Activated CD8-positive, alpha-beta memory T cell treated with anti-CD3 and anti-CD28 coated beads, Interleukin-2, amount 50 U/mL, for 1 hour (primary cell): ENCODE measurements around the gene NUPR1.
"Not testable (repeated sequence)": the region's sequence is repeated elsewhere in the genome, so short reads cannot be mapped to it uniquely, and the experiment has no call there.

Experiments used
- DNase-seq: peaks from one replicate; pipeline ENCODE4 v3.0.0-alpha.2; 2020; ENCODE audit errors: extremely low read depth

NUPR1 gene

DNA sequence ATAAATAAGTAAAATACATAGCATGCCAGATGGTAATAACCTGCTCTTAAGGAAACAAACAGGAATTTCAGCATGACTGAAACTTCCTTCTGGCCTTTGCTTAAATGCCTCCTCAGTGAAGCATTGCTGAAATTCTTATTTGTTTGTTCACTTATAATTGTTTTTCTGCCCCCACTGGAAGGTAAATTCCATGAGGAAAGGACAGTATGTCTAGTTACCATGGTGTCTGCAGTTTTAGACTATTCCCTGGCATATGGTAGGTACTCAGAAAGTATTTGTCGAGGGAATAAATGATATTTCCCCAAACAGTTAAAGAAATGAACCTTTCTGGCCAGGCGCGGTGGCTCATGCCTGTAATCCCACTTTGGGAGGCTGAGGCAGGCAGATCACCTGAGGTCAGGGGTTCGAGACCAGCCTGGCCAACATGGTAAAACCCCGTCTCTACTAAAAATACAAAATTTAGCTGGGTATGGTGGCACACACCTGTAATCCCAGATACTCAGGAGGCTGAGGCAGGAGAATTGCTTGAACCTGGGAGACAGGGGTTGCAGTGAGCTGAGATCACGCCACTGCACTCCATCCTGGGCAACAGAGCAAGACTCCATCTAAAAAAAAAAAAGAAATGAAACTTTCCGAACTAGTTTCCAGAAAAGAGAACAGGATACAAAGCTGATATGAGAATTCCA, 11.5 kb downstream of the NUPR1 start:
- not testable (repeated sequence) for DNase-seq

DNA sequence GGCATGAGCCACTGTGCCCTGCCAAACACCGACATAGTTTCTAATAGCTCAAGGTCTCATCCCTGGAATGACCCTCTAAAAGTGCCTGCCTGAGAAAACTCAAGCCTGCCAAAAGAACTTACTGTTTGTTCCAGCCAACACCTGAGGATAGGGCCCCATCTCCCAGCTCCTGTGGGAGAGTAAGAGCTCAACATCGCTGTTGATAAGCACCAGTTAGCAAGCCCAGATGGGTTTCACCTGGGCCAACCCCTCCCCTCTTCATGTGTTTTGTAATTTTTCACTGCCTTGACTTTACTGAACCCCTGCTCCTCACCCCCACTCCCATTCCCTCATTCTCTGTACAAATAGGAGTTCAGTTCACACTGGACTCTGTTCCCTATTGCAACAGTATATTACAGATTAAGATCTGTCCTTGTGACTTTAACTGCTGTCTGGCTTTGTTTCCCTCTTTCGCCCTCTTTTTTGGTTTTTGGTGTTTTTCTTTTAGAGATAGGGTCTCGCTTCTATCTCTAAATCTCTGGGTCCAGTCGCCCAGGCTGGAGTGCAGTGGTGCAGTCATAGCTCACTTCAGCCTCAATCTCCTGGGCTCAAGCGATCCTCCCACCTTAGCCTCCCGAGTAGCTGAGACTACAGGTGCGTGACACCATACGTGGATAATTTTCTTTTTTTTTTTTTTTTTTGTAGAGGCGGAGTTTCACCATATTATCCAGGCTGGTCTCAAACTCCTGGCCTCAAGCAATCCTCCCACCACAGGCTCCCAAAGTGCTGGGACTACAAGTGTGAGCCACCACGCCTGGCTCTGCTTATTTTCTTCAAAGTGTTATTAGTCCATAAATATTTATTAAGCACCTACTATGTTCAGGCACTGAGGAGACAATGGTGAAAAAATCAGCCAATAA, 12.3 kb downstream of the NUPR1 start:
- no peak for DNase-seq

DNA sequence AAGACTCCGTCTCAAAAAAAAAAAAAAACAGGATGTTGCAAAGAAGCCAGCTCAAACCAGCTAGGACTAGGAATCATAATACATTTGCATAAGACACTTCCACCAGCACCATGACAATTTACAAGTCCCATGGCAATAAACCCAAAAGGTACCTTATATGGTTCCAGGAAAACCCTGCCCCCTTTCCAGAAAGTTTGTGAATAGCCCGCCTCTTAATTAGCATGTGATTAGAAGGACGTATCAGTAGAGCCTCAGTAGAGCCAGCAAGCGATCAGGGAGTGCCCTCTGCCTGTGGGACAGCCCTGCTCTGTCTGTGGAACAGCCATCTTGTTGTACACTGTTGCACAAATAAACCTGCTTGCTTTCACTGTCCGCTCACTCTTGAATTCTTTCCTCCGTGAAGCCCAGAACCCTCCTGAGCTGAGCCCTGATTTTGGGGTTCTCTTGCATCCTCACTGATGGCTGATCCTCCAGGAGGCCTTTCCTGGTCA, 14.0 kb downstream of the NUPR1 start:
- DNase-seq, result no peak

DNA sequence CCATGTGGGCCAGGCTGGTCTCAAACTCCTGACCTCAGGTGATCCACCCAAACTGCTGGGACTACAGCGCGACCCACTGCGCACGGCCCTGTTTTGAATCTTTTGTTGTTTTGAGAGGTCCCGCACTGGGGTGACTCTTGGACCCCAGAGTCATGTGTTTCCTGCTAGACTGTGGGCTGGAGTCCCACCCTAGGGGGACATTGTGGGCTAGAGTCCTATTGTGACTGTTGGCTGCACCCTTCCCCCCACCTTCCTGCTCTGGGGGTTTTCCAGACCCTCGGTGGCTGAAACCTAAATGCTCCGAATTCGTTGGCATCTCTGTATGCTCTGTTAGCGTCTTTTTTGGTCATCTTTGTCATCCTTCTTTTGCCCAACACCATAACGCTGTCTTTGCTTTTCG, 16.0 kb downstream of the NUPR1 start:
- DNase-seq, result no peak

DNA sequence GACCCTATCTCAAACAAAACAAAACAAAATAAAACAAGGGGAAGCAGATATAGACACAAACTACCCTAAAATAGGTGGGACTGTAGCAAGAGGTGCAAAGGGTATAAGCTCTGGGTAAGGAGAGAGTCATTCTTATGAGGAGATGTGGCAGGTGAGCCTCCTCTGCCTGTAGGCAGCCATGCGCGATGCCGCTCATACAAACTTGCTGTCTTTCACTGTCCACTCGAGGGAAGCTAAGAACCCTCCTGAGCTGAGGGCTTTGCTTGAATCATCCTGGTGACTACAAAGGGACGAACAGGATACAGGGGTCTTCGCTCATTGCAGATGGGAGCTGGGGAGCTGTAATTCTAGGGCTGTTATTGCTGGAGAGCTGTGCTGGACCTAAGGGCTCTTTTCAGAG, 17.3 kb downstream of the NUPR1 start:
- DNase-seq, result no peak

DNA sequence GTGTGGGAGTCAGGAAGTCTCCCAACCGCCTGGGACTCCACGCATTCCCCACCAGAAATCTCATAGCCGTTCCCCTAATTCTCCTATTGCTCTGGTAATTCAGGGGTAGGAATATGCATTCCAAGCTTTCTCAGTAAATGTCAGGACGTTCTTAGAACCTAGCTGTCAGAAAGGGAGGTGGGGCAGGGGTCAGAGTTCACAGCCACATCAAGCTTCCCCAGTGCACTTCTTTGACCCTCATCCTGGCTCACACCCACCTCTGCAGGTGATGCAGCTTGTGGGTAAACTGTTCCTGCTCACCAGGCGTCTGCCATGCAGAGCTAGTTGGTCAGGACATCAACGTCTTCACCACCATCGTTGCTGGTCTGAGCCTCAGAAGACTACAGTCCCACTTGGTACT, 18.1 kb downstream of the NUPR1 start:
- no peak for DNase-seq

DNA sequence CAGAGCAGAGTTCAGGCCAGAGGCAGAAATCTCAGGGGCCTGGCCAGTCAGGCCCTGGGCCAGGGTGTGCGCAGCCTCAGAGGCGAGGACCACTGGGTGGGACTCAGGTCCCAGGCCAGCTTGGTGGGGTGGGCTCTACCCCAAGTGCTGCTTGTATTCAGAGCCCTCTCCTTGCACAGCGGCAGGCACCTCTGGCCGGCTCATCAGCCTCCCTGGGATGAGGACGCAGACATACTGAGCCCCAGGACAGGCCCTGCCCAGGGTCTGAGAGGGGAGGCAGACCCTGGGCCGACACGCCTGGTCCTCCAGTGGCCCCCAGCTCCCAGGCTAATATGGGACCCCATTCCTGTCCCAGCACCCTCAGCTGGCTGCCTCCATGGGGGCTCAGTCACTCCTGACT, 24.5 kb downstream of the NUPR1 start:
- no peak for DNase-seq

DNA sequence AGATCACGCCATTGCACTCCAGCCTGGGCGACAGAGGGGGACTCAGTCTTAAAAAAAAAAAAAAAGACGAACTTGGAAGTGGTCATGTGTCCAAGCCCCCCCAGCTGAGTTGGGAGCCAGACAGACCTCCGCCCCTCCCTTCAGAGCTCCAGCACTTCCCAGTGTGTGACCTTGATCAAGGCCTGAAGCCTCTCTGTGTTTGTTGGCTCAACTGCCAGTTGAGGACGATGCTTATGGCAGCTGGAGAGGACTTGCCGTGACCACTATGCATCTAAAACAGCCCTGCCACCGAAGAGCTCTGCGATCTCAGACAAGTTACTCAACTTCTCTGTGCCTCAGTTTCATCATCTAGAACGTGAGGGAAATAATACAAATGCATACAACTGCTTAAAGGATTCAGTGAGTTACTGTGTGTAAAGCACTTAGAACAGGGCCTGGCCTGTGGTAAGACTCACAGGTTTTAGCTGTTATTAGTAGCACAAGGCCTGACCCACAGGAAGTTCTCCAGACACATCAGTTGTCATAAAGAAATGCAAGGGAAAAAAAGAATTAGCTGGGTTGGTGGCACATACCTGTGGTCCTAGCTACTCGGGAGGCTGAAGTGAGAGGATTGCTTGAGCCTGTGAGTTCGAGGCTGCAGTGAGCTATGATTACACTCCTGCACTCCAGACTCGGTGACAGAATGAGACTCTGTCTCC, 25.1 kb downstream of the NUPR1 start:
- DNase-seq, result no peak

DNA sequence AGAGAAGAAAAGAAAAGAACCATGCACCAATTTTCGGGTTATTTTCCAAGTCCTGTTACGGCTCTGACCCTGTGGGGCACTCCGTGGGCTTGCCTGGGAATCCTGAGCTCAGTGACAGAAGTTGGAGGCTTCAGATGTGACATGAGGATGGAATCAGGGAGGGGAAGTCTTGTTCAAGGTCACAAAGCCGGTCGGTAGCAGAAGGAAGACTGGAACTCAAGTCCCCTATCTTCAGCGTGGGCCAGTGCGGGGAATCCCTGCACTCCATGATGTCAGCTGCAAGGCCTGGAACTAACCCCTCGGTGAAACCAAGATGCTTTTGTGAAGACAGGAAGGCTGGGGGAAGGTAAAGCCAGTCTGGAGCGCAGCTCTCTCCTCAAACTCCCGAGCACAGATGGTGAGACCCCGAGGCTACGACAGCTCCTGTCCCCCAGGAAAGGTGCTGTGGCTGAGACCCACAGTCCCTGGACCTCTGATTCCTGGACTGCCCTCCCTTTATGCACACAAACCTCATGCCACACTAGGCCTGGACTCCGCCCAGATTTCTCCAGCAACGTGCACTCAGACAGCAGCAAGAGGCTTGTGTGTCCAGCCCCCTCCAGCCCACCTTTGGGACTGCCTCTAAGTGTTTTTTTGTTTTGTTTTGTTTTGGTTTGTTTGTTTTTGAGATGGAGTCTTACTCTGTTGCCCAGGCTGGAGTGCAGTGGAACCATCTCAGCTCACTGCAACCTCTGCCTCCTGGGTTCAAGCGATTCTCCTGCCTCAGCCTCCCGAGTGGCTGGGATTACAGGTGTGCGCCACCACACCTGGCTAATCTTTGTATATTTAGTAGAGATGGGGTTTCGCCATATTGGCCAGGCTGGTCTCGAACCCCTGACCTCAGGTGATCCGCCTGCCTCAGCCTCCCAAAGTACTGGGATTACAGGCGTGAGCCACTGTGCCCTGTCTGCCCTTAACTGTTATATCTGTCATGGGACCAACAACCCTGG, 26.7 kb downstream of the NUPR1 start:
- no peak for DNase-seq

DNA sequence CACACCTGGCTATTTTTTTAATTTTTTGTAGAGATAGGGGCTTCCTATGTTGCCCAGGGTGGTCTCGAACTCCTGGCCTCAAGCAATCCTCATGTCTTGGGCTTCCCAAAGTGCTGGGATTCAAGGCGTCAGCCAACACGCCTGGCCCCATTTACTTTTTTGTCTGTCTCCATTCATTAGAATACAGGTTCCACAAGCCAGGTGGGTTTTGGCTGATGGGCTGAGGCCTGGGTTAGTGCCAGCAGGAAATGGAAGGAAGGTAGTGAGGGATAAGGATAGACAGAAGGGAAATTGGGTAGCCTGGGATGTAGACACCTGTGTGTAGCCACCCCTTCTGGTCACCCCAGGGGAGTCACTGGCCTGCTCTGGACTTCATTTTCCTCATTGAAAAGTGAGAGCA, 27.7 kb downstream of the NUPR1 start:
- DNase-seq, result no peak

DNA sequence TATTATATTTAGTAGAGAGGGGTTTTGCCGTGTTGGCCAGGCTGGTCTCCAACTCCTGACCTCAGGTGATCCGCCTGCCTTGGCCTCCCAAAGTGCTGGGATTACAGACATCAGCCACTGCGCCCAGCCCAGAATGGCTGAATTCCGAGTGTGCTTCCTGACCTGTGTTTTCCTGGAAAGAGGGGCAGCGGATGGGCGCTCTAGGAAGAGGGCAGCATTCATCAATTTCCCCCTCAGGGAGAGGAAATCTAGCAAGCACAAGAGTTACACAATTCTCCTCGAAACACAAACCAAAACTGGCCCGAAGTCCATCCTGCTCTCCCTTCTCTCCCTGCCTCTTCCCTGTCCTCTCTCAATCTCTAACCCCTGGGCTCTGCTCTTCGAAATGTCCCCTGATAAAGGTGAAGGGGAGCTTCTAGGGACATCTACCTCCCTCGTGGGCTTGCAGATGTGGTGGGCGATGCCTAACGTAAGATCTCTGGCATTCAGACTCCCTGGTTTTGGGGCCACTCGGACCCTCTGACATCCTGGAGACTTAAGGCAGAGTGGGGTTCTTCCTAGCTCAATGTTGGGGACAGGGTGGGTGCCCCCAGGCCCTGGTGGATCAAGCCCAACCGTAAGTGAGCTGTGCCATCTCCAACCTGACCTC, 33.2 kb downstream of the NUPR1 start:
- no peak for DNase-seq

DNA sequence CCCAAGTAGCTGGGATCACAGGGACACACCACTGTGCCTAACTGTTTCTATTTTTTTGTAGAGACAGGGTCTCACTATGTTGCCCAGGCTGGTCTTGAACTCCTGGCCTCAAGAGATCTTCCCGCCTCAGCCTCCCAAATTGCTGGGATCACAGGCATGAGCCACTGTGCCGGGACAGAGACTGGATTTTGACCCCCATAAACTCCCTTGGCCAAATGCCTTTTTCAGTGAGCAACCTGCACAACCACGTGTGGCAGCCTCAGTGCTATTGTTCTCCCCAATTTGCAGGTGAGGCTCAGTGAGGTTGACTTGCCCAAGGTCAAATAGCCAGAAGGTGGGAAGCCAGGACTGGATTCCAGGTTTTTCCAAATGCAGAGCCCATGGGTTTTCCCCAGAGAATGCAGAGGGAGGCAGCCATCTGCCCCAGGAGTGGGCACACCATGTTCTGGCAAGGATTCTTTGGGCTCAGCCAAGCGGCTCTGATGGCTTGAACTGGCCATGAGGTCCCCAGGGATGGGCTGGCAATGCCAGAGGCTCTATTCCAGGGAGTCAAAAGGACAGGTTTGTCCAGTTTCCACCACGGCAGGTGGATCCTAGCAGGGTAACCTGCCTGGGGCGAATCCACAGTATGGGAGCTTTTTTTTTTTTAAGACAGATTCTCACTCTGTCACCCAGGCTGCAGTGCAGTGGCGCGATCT, 33.9 kb downstream of the NUPR1 start:
- DNase-seq, result no peak

DNA sequence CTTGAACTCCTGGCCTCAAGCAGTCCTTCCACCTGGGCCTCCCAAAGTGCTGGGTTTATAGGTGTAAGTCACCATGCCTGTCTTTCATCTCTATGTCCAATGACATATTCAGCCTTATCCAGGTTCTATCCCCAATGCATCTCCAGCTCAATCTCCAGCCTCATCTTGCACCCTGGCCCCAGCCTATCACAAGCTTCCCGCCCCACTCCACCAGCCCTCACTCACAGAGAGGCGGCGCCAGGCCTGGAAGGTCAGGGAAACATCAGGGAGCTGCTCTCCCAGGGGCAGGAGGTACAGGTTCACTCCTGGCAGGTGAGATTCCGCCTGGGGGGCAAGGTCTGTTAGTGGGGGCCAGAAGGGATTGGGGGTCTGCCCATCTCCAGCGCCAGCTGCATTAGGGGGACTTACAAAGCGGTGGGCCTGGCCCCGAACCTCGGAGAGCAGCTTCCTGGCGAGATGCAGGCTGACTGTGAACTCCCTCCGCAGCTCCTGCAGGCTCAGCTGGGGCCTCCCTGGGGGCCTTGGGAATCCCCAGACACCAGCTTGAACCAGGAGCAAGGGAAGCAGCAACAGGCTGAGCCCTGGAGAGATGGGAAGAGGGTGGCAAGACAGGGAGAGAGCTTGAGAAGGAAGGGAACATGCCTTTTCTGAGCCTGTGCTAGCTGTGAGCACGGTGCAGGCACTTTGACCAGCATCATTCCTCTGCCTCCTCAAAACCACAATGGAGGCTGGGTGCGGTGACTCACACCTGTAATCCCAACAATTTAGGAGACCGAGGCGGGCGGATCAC, 35.1 kb downstream of the NUPR1 start:
- DNase-seq, result no peak

DNA sequence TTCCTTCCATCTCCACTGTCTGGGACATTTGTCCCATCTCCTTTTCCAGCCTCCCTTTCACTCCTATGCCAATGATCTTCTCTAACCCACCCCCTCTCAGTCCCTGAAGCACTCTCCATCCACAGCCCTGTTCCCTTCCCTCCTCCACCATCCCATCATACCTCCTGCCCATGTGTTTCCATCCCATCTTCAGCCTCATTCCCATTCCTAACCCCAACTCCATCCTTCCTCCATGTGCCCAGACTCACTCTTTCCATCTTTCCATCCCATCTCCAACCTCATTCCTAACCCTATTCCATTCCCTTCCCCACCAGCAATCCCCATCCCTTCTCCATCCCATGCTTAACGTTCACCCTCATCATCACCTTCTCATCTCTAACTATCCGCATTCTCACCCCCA, 36.5 kb downstream of the NUPR1 start:
- DNase-seq, result no peak

DNA sequence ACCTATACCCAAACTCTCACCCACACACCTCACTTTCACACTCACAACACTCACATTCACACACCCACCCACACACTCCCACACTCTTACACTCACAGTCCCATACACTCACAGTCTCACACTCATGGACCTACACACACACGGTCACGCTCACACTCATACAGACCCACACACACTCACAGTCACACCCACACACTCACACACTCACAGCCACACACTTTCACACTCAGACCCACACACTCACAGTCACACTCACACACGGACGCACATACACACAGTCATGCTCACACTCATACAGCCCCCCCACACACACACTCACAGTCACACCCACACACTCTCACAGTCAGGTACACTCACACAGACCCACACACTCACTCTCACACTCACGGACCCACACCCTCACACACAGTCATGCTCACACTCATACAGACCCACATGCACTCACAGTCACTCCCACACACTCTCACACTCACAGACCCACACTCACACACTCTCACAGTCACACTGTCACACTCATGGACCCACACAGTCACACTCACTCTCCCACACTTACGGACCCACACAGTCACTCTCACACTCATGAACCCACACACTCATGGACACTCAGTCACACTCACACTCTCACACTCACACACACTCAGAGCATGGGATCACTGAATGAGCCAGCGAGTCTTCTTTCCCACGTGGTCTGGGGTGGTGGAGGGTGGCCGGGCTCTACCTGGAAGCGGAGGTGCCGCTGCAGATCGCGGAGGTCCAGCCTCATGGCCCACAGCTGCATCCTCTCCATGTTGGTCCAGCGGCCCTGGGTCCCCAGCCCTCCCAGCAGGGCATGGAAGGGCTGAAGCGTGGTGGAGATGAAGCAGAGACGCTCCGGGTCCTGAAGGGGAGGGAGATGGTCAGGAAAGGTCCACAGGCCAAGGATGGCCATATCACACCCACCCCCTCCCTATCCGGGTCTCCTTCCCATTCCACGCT, 37.2 kb downstream of the NUPR1 start:
- DNase-seq, result no peak

DNA sequence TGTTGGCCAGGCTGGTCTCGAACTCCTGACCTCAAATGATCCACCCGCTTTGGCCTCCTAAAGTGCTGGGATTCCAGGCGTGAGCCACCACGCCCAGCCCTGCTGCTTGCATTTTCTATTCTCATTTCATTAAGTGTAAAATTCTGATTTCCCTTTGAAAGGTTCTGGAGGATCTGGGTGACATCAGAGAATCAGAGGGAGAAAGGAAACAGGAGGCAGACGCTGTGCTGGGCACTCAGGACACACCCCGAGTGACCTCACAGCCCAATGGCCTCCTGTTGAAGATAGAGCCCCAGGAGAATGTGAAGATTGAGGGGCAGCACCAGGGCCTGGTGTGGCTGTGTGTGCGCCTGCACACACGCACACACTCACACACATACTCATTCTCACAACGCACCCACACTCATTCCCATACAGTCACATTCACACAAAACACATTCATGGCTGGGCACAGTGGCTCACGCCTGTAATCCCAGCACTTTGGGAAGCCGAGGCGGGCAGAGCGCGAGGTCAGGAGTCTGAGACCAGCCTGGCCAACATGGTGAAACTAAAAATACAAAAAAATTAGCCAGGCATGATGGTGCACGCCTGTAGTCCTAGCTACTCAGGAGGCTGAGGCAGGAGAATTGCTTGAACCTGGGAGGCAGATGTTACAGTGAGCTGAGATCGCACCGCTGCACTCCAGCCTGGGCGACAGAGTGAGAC, 38.1 kb downstream of the NUPR1 start:
- not testable (repeated sequence) for DNase-seq

DNA sequence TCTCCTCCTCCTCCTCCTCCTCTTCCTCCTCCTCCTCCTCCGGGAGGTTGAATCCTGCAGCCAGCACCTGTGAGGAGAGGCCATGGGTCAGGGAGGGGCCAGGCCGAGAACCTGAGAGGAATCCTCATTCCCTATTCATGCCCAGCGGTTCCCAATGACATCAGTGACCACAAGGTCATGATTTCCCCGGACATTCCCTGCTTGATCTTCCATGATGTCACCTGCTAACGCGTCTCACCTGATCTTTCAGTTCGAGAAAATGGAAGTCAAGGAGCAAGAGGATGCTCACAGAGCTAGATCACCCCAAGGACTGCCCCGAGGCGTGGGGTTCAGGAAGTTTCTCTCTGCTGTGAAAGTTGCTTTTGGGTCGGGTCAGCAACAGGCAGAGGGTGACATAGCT, 38.9 kb downstream of the NUPR1 start:
- no peak for DNase-seq
